UCSD-AML1 (cell line): Measurements from ENCODE around the gene CFAP45.
A peak's percentile ranks its signal among the peaks of the same experiment; 100 is the strongest.

Experiments used
- DNase-seq: peaks from one replicate; lab custom pipeline; 2025; ENCODE audit not compliant: unreplicated experiment; lab: John Stamatoyannopoulos, UW

Gene CFAP45

DNA sequence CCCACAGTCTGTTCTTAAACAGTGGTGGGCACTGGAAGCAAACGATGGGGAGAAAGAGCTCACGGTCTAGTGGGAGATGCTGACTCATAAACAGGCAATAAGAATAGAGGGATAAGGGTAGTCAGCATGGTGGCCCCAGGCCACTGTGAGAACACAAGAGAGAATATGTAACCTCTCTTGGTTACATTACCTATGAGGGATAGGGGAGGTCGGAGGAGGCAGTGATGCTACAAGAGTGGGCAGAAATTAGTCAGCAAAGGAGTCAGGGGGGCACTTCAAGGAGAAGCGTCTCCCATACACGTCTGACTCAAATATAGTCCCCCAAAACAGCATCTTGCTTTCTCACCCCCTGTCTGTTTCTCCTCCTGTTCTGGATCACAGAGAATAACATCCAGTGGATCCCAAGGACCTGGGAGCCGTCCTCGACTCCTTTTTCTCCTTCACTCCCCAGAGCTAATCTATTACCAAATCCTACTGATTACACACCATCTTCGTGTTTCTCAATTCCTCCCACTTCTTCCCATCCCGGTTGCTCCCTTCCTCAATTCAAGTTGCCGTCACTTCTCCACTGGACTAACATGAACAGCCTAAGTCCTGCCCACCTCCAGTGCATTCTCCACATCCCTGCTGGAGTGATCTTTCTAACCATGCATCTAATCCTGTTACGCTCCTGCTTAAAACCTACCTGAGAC lies 71.2 kb downstream of the CFAP45 start:
- no peak for DNase-seq

DNA sequence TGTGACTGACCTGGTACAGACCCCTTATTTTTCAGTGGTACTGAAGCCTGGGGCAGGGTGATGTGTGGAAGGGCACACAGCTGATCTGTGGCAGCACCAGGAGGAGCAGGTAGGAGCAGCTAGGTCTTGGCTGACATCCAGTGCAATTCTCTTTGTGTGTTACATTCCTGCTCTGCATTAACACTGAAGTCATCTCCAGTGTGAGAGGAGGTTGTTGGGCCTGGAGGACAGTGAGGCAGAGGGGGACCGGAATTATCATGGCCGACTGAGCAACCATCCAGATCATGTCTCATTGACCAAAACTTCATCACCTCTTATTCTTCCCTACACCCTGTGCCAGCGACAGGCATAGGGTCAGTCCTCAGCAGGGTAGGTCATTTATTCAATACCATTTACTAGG lies 71.8 kb downstream of the CFAP45 start:
- DNase-seq, result no peak

GRCh38 chr1:159827549-159827948 lies 72.4 kb downstream of the CFAP45 start:
- DNase-seq, result no peak

DNA sequence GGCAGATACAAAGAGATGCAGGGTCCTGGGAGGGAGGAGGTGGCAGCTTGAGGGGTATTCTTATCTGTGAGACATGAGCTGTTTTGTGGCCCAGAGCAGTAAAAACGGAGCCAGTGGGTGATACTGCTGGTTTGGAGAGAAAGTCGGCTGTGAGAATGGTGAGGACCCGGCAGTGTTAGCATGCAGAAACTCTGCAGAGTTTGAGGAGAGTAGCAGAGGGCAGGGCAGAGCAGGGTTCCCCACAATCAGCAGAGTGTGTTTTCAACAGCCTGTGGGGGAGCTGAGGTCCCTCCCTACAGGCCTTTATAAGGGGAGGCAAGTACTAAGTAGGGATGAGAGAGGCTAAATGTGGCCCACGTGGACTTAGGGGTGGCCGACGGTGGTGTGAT lies 72.9 kb downstream of the CFAP45 start:
- no peak for DNase-seq

GRCh38 chr1:159826441-159827101 lies 73.4 kb downstream of the CFAP45 start, which contains the start of gene SLAMF8:
Gene SLAMF8 (plus strand): TSS chr1:159826873. CDS start chr1:159826899, 26 bp downstream.
- DNase-seq, result peak; percentile 65

- no peak for DNase-seq
These were observed 74.4 kb downstream of the CFAP45 start for GRCh38 chr1:159825564-159825963.

DNA sequence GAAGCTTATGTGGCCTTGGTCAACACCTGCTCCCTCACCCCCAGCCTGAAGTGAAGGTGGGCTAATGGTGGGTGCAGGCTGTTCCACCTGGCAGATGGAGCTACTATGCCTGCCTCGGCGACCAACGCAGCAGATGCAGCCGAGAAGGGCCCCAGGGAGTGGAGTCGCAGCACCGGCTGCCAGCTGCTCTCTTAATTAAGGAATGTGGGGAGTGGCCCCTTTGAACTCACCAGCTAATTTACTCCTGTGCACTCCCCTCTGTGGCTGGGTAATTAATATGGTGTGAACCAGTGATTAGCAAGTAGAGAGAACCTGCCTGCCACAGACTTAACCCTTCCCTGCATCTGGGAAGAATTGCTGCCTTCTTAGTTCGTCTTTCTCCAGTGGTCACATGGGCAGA lies 76.6 kb downstream of the CFAP45 start:
- DNase-seq, result no peak
